HG02571 (cell line): ENCODE data around the gene SERBP1.
"Not testable (repeated sequence)": the region's sequence is repeated elsewhere in the genome, so short reads cannot be mapped to it uniquely, and the experiment has no call there.

ENCODE experiments used
- ATAC-seq: cut with Tn5 transposase; IDR thresholded peaks from one replicate; pipeline ENCODE4 v1.9.1; 2021; ENCODE audit warnings: mild to moderate bottlenecking, moderate library complexity; ENCODE audit not compliant: unreplicated experiment

Gene SERBP1

GRCh38 chr1:67408148-67408547 lies 22.1 kb downstream of the SERBP1 start:
- no peak for ATAC-seq

GRCh38 chr1:67407498-67407897 lies 22.7 kb downstream of the SERBP1 start:
- ATAC-seq = no peak

GRCh38 chr1:67405473-67406245 lies 24.5 kb downstream of the SERBP1 start:
- ATAC-seq = no peak

GRCh38 chr1:67404212-67404620 lies 26.0 kb downstream of the SERBP1 start:
- ATAC-seq = no peak

GRCh38 chr1:67401443-67401842 lies 28.8 kb downstream of the SERBP1 start:
- no peak for ATAC-seq

- not testable (repeated sequence) for ATAC-seq
These were observed 30.0 kb downstream of the SERBP1 start for GRCh38 chr1:67400029-67400786.

- no peak for ATAC-seq
These were observed 30.8 kb downstream of the SERBP1 start for GRCh38 chr1:67399199-67399993.

- ATAC-seq = no peak
These were observed 35.7 kb downstream of the SERBP1 start for GRCh38 chr1:67394548-67394947.

GRCh38 chr1:67393737-67394136 lies 36.5 kb downstream of the SERBP1 start:
- ATAC-seq = no peak

- no peak for ATAC-seq
These were observed 37.0 kb downstream of the SERBP1 start for GRCh38 chr1:67393240-67393639.

GRCh38 chr1:67390041-67390887 lies 39.9 kb downstream of the SERBP1 start:
- no peak for ATAC-seq

- no peak for ATAC-seq
These were observed 46.1 kb downstream of the SERBP1 start for GRCh38 chr1:67383999-67384638.

- no peak for ATAC-seq
These were observed 47.9 kb downstream of the SERBP1 start for GRCh38 chr1:67382292-67382691.

GRCh38 chr1:67381154-67381553 lies 49.0 kb downstream of the SERBP1 start:
- no peak for ATAC-seq

GRCh38 chr1:67377253-67377652 lies 52.9 kb downstream of the SERBP1 start:
- no peak for ATAC-seq

GRCh38 chr1:67376381-67376780 lies 53.8 kb downstream of the SERBP1 start:
- ATAC-seq = no peak

GRCh38 chr1:67372898-67373297 lies 57.3 kb downstream of the SERBP1 start:
- ATAC-seq = no peak

- no peak for ATAC-seq
These were observed 58.1 kb downstream of the SERBP1 start for GRCh38 chr1:67372136-67372535.

GRCh38 chr1:67371681-67372080 lies 58.5 kb downstream of the SERBP1 start:
- ATAC-seq = no peak

- no peak for ATAC-seq
These were observed 59.2 kb downstream of the SERBP1 start for GRCh38 chr1:67371043-67371442.
